ENCODE results near the gene SYT14. TPM values are rescaled to one million over a fixed set of nuclear protein-coding genes. Genes with fewer than 3 reads are reported as not detected.

Gene SYT14
- polyA plus RNA-seq, 1 donor (not counting 4 experiments of a cell fraction or from before 2014, with no cell fraction given), result 8.3 TPM

DNA sequence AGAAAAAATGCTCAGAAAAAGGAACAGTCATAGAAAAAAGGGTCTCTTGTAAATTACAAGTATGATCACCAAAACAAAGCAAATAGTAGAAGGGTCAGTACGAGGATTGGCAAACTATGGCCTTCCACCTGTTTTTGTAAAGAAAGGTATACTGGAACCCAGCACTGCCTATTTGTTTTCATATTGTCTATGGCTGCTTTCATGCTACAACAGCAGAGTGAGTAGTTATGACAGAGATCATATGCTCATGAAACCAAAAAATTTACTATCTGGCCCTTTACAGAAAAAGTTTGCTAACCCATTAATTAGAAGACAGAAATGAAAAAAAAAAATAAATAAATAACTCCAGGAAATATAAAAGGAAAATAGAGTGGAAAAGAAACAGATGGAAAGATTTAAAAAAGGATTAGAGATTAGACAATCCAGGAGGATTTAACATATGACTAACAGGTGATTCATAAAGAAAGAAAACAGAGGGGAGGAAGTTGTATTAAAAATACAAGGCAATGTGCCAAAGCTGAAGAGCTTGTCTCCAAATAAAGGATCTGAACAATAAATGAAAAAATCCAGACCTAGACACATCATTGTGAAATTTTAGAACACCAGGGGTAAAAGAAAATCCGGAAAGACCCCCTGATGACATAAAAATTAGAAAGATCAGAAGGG lies 186.0 kb downstream of the SYT14 start:
- H3K36me3 ChIP-seq (ENCODE audit: control insufficient read depth in 2 of 2, extremely low read depth in 1 of 2, insufficient read depth in 2 of 2, low read length in 2 of 2), result no peaks in the 10 kb centered on the region
- DNase-seq (ENCODE audit: low read depth, low spot score) (no peak), FAIRE-seq (peak; percentile 5)
- TF ChIP-seq CTCF (optimal IDR thresholded peaks at IDR 0.05 in 1 of 3, IDR thresholded peaks at IDR 0.05 in 1 of 3, conservative IDR thresholded peaks at IDR 0.05 in 1 of 3; ENCODE audit: extremely low read depth in 1 of 3, insufficient read depth in 2 of 3, low read length in 3 of 3) (no peak), EZH2 (IDR thresholded peaks at IDR 0.05; ENCODE audit: low read length) (no peak)
- no peaks in the 10 kb centered on the region for H4K20me1 ChIP-seq (ENCODE audit: control insufficient read depth, extremely low read depth, insufficient read depth, low read length)
- H3K4me3 ChIP-seq (ENCODE audit: control insufficient read depth in 2 of 3, extremely low read depth in 1 of 3, insufficient read depth in 2 of 3, low read depth in 1 of 3, low read length in 3 of 3), result no peak overlapping the region
- dilution Hi-C loops (cut with MboI; ENCODE audit: extremely low pct_ligation_motif_present, low sequenced_read_pairs), result no loop called here
- H3K9ac ChIP-seq (ENCODE audit: control insufficient read depth, extremely low read depth, insufficient read depth, low read length), result no peak overlapping the region
- no peak overlapping the region for H2AFZ ChIP-seq (ENCODE audit: control insufficient read depth, low read length)
- no peaks in the 10 kb centered on the region for H3K27me3 ChIP-seq (ENCODE audit: control insufficient read depth, extremely low read depth, insufficient read depth, low read length)
- no peaks in the 10 kb centered on the region for H3K9me3 ChIP-seq (ENCODE audit: control insufficient read depth, low read depth, low read length)
- H3K9me1 ChIP-seq (ENCODE audit: control insufficient read depth, extremely low read depth, insufficient read depth, low read length), result no peaks in the 10 kb centered on the region
- H3K27ac ChIP-seq (ENCODE audit: control insufficient read depth, insufficient read depth, low read length), result no peak overlapping the region
- H3K4me1 ChIP-seq (ENCODE audit: control insufficient read depth, extremely low read depth, insufficient read depth, low read length), result peaks cover 15% of the 10 kb centered on the region
- H3K79me2 ChIP-seq (ENCODE audit: control insufficient read depth, insufficient read depth, low read length), result no peaks in the 10 kb centered on the region
- peak overlapping the region; percentile 37 for H3K4me2 ChIP-seq (ENCODE audit: control insufficient read depth, extremely low read depth, insufficient read depth, low read depth, low read length)

DNA sequence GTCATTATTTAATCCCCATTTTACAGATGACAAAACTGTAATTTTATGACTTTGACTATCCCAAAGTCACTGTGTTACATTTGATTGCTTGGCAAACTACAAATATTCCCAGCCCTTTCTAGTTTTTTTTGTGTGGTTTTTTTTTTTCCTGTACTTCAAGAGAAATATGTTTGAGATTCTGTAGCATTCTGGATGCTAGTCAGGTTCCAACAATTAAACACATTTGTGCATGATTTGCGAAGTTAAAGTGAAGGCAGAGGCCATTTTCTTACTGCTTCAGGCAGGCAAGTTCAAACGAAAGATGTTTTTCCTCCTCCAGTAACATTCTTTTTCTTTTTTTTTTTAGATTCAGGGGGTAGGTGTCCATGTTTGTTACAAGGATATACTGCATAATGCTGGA lies 186.7 kb downstream of the SYT14 start:
- no peaks in the 10 kb centered on the region for H3K27me3 ChIP-seq (ENCODE audit: control insufficient read depth, extremely low read depth, insufficient read depth, low read length)
- H3K36me3 ChIP-seq (ENCODE audit: control insufficient read depth in 2 of 2, extremely low read depth in 1 of 2, insufficient read depth in 2 of 2, low read length in 2 of 2), result no peaks in the 10 kb centered on the region
- no peak overlapping the region for H3K4me3 ChIP-seq (ENCODE audit: control insufficient read depth in 2 of 3, extremely low read depth in 1 of 3, insufficient read depth in 2 of 3, low read depth in 1 of 3, low read length in 3 of 3)
- H4K20me1 ChIP-seq (ENCODE audit: control insufficient read depth, extremely low read depth, insufficient read depth, low read length), result no peaks in the 10 kb centered on the region
- no peak overlapping the region for H2AFZ ChIP-seq (ENCODE audit: control insufficient read depth, low read length)
- peaks cover 15% of the 10 kb centered on the region for H3K4me1 ChIP-seq (ENCODE audit: control insufficient read depth, extremely low read depth, insufficient read depth, low read length)
- FAIRE-seq, result no peak
- DNase-seq (ENCODE audit: low read depth, low spot score), result no peak
- H3K27ac ChIP-seq (ENCODE audit: control insufficient read depth, insufficient read depth, low read length), result no peak overlapping the region
- TF ChIP-seq EZH2 (IDR thresholded peaks at IDR 0.05; ENCODE audit: low read length), result no peak
- TF ChIP-seq CTCF (optimal IDR thresholded peaks at IDR 0.05 in 1 of 3, IDR thresholded peaks at IDR 0.05 in 1 of 3, conservative IDR thresholded peaks at IDR 0.05 in 1 of 3; ENCODE audit: extremely low read depth in 1 of 3, insufficient read depth in 2 of 3, low read length in 3 of 3), result no peak
- H3K9me3 ChIP-seq (ENCODE audit: control insufficient read depth, low read depth, low read length), result no peaks in the 10 kb centered on the region
- peak overlapping the region; percentile 37 for H3K4me2 ChIP-seq (ENCODE audit: control insufficient read depth, extremely low read depth, insufficient read depth, low read depth, low read length)
- dilution Hi-C loops (cut with MboI; ENCODE audit: extremely low pct_ligation_motif_present, low sequenced_read_pairs), result loop anchor here (25.0 kb wide), 1 partner anchor 213 kb away; the partner anchor contains the start of gene HHAT
- H3K79me2 ChIP-seq (ENCODE audit: control insufficient read depth, insufficient read depth, low read length), result no peaks in the 10 kb centered on the region
- no peak overlapping the region for H3K9ac ChIP-seq (ENCODE audit: control insufficient read depth, extremely low read depth, insufficient read depth, low read length)
- H3K9me1 ChIP-seq (ENCODE audit: control insufficient read depth, extremely low read depth, insufficient read depth, low read length), result no peaks in the 10 kb centered on the region
